Measurements from ENCODE around the gene FGD2. TPM values are rescaled to one million over a fixed set of nuclear protein-coding genes. Genes with fewer than 3 reads are reported as not detected.
A peak's percentile ranks its signal among the peaks of the same experiment; 100 is the strongest.
"Not testable (repeated sequence)": the region's sequence is repeated elsewhere in the genome, so short reads cannot be mapped to it uniquely, and the experiment has no call there.

Gene FGD2
- total and polyA plus RNA-seq, 2 donors: 8.5 to 22.1 TPM

DNA sequence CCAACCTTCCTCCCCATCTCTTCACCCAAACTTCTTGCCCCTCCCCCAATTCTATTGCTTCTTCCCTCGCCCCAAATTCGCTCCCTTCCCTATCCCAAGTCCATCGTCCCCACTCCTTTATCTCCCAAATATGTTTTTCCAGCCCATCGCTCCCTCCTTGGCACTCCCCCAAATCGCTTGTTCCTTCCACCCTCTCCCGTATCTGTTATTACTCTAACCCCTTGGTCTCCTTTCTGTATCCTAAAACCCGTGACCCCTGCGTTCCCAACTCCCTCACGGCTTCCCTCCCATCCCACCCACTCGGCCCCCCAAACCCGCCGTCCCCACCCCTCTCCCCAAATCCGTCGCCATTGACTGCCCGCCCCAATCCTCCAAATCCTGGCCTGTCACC, 20.0 kb upstream of the FGD2 start:
- Histone ChIP-seq H3K9me3 (ENCODE audit: control insufficient read depth in 2 of 2, insufficient read depth in 1 of 2, low read length in 1 of 2) (no peaks in the 10 kb centered on the region), H3K4me3 (ENCODE audit: low read length in 2 of 2) (peak overlapping the region; percentile 95 to 99), H3K27me3 (ENCODE audit: control insufficient read depth in 2 of 2, insufficient read depth in 1 of 2, low read length in 1 of 2) (no peaks in the 10 kb centered on the region), H3K36me3 (ENCODE audit: control insufficient read depth in 2 of 2, insufficient read depth in 2 of 2, low read length in 1 of 2) (peaks cover 12 to 24% of the 10 kb centered on the region in 2 donors), H3K4me1 (ENCODE audit: control insufficient read depth in 2 of 2, insufficient read depth in 2 of 2, low read length in 2 of 2) (peaks cover 13 to 41% of the 10 kb centered on the region in 2 donors), H3K27ac (ENCODE audit: low read depth in 1 of 2, low read length in 1 of 2) (peak overlapping the region; percentile 75 to 78)
- no peak for DNase-seq (ENCODE audit: low read depth in 6 of 9, low spot score in 9 of 9)
- WGBS: under 1% methylated on average over 15 of the region's 15 CpGs

- DNase-seq (ENCODE audit: low read depth in 6 of 9, low spot score in 9 of 9): peak; percentile 53 to 95 (median 86)
- Histone ChIP-seq H3K27ac (ENCODE audit: low read depth in 1 of 2, low read length in 1 of 2) (peak within 1 kb of the TSS; percentile 75 to 79), H3K36me3 (ENCODE audit: control insufficient read depth in 2 of 2, insufficient read depth in 2 of 2, low read length in 1 of 2) (peaks cover 8 to 18% of the 10 kb centered on the region in 2 donors), H3K27me3 (ENCODE audit: control insufficient read depth in 2 of 2, insufficient read depth in 1 of 2, low read length in 1 of 2) (no peaks in the 10 kb centered on the region), H3K4me3 (ENCODE audit: low read length in 2 of 2) (peak within 1 kb of the TSS; percentile 95 to 99), H3K4me1 (ENCODE audit: control insufficient read depth in 2 of 2, insufficient read depth in 2 of 2, low read length in 2 of 2) (peaks cover 13 to 34% of the 10 kb centered on the region in 2 donors), H3K9me3 (ENCODE audit: control insufficient read depth in 2 of 2, insufficient read depth in 1 of 2, low read length in 1 of 2) (no peaks in the 10 kb centered on the region)
- under 1% methylated on average over 101 of the region's 101 CpGs for WGBS
These were observed 19.4 kb upstream of the FGD2 start, which contains the start of gene MTCH1 for GRCh38 chr6:36985808-36986703. Gene MTCH1, minus strand, starts transcription at chr6:36986196. Its CDS starts 23 bp downstream, at chr6:36986173.

- peaks cover 13 to 28% of the 10 kb centered on the region in 2 donors for H3K4me1 ChIP-seq (ENCODE audit: control insufficient read depth in 2 of 2, insufficient read depth in 2 of 2, low read length in 2 of 2)
- peak overlapping the region; percentile 75 to 79 for H3K27ac ChIP-seq (ENCODE audit: low read depth in 1 of 2, low read length in 1 of 2)
- no peaks in the 10 kb centered on the region for H3K9me3 ChIP-seq (ENCODE audit: control insufficient read depth in 2 of 2, insufficient read depth in 1 of 2, low read length in 1 of 2)
- 10% methylated on average over 8 of the region's 8 CpGs for WGBS
- DNase-seq (ENCODE audit: low read depth in 6 of 9, low spot score in 9 of 9): peak in 2 of 9 donors; percentile 37 to 61
- H3K4me3 ChIP-seq (ENCODE audit: low read length in 2 of 2): peak overlapping the region; percentile 90 to 99
- no peaks in the 10 kb centered on the region for H3K27me3 ChIP-seq (ENCODE audit: control insufficient read depth in 2 of 2, insufficient read depth in 1 of 2, low read length in 1 of 2)
- peaks cover 4 to 13% of the 10 kb centered on the region in 2 donors for H3K36me3 ChIP-seq (ENCODE audit: control insufficient read depth in 2 of 2, insufficient read depth in 2 of 2, low read length in 1 of 2)
These were observed 18.8 kb upstream of the FGD2 start for GRCh38 chr6:36986704-36987047.

GRCh38 chr6:36989264-36989663, 16.2 kb upstream of the FGD2 start:
- Histone ChIP-seq H3K36me3 (ENCODE audit: control insufficient read depth in 2 of 2, insufficient read depth in 2 of 2, low read length in 1 of 2) (peaks cover 0 to under 1% of the 10 kb centered on the region in 2 donors), H3K27ac (ENCODE audit: low read depth in 1 of 2, low read length in 1 of 2) (no peak overlapping the region), H3K4me1 (ENCODE audit: control insufficient read depth in 2 of 2, insufficient read depth in 2 of 2, low read length in 2 of 2) (peaks cover 5 to 18% of the 10 kb centered on the region in 2 donors), H3K4me3 (ENCODE audit: low read length in 2 of 2) (no peak overlapping the region), H3K9me3 (ENCODE audit: control insufficient read depth in 2 of 2, insufficient read depth in 1 of 2, low read length in 1 of 2) (no peaks in the 10 kb centered on the region), H3K27me3 (ENCODE audit: control insufficient read depth in 2 of 2, insufficient read depth in 1 of 2, low read length in 1 of 2) (no peaks in the 10 kb centered on the region)
- no peak for DNase-seq (ENCODE audit: low read depth in 6 of 9, low spot score in 9 of 9)
- 97% methylated on average over 6 of the region's 6 CpGs for whole genome bisulfite sequencing

GRCh38 chr6:36990401-36990800, 15.1 kb upstream of the FGD2 start:
- DNase-seq (ENCODE audit: low read depth in 6 of 9, low spot score in 9 of 9); H3K4me3 ChIP-seq (ENCODE audit: low read length in 2 of 2); H3K36me3 ChIP-seq (ENCODE audit: control insufficient read depth in 2 of 2, insufficient read depth in 2 of 2, low read length in 1 of 2); H3K4me1 ChIP-seq (ENCODE audit: control insufficient read depth in 2 of 2, insufficient read depth in 2 of 2, low read length in 2 of 2); H3K27ac ChIP-seq (ENCODE audit: low read depth in 1 of 2, low read length in 1 of 2); H3K9me3 ChIP-seq (ENCODE audit: control insufficient read depth in 2 of 2, insufficient read depth in 1 of 2, low read length in 1 of 2); H3K27me3 ChIP-seq (ENCODE audit: control insufficient read depth in 2 of 2, insufficient read depth in 1 of 2, low read length in 1 of 2): not testable (repeated sequence)
- 97% methylated on average over 2 of the region's 2 CpGs for WGBS

DNA sequence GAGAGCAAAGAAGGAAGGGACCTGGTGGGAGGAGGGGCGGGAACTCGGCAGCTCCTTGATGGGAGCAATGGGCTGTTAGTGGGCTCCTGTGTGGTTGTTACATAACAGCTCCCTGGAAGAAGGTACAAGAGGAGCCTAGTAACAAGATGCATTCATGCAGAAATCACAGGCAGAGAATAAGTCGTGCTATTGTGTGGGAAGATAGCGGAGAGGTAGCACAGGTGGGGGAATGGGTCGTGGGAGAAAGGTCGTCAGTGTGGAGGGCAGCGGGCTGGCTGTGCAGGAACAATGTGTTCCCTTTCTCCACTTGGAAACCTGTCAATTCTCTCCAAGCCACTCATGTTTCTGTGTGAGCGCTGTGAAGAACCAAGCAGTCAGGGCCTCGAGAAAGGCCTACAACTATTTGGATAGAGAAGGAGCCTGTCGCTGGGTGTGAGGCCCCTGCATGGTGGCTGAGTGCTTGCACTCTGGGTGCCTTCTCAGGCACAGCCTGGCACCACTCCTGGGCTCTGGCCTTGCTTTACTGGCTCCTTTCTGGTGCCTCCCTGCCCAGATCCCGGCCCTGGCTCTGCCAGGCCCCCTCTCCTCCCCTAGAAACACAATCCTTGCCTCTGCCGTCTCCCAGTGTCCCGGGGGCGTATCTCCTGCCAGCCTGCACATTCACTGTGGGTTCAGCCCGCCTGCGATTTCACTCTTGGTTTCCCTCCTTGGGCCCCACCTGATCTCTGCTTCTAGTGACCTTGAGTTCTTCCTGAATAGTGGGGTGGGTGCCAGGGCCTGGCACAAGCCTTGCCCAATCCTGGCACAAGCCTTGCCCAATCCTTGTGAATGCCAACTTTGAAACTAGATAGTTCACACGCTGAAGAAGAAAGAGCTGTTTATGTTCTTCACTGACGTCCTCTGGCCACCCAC, 7.4 kb upstream of the FGD2 start:
- 90% methylated on average over 18 of the region's 18 CpGs for WGBS
- no peak overlapping the region for H3K4me3 ChIP-seq (ENCODE audit: low read length in 2 of 2)
- no peaks in the 10 kb centered on the region for H3K36me3 ChIP-seq (ENCODE audit: control insufficient read depth in 2 of 2, insufficient read depth in 2 of 2, low read length in 1 of 2)
- no peaks in the 10 kb centered on the region for H3K27me3 ChIP-seq (ENCODE audit: control insufficient read depth in 2 of 2, insufficient read depth in 1 of 2, low read length in 1 of 2)
- no peaks in the 10 kb centered on the region for H3K9me3 ChIP-seq (ENCODE audit: control insufficient read depth in 2 of 2, insufficient read depth in 1 of 2, low read length in 1 of 2)
- no peak overlapping the region for H3K27ac ChIP-seq (ENCODE audit: low read depth in 1 of 2, low read length in 1 of 2)
- DNase-seq (ENCODE audit: low read depth in 6 of 9, low spot score in 9 of 9): no peak
- no peaks in the 10 kb centered on the region for H3K4me1 ChIP-seq (ENCODE audit: control insufficient read depth in 2 of 2, insufficient read depth in 2 of 2, low read length in 2 of 2)

DNA sequence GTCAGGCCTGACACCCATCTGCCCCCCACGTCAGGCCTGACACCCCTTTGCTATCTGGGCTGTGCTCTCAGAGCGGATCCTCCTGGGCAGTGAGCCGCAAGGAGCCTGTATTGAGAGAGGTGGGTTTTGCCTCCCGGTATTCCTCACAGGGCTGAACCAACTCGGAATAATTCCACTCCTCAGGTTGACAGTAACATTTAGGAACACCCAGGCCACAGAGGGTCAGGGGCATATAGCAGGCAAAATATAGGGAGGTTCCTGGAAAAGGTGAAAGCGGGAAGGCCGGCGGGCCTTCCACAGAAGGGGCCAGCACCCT, 6.8 kb upstream of the FGD2 start:
- H3K27ac ChIP-seq (ENCODE audit: low read depth in 1 of 2, low read length in 1 of 2): no peak overlapping the region
- no peaks in the 10 kb centered on the region for H3K27me3 ChIP-seq (ENCODE audit: control insufficient read depth in 2 of 2, insufficient read depth in 1 of 2, low read length in 1 of 2)
- no peaks in the 10 kb centered on the region for H3K36me3 ChIP-seq (ENCODE audit: control insufficient read depth in 2 of 2, insufficient read depth in 2 of 2, low read length in 1 of 2)
- H3K4me3 ChIP-seq (ENCODE audit: low read length in 2 of 2): no peak overlapping the region
- no peaks in the 10 kb centered on the region for H3K4me1 ChIP-seq (ENCODE audit: control insufficient read depth in 2 of 2, insufficient read depth in 2 of 2, low read length in 2 of 2)
- 92% methylated on average over 8 of the region's 8 CpGs for WGBS
- H3K9me3 ChIP-seq (ENCODE audit: control insufficient read depth in 2 of 2, insufficient read depth in 1 of 2, low read length in 1 of 2): no peaks in the 10 kb centered on the region
- DNase-seq (ENCODE audit: low read depth in 6 of 9, low spot score in 9 of 9): no peak

GRCh38 chr6:36999061-36999750, 6.2 kb upstream of the FGD2 start:
- H3K4me3 ChIP-seq (ENCODE audit: low read length in 2 of 2): no peak overlapping the region
- no peaks in the 10 kb centered on the region for H3K27me3 ChIP-seq (ENCODE audit: control insufficient read depth in 2 of 2, insufficient read depth in 1 of 2, low read length in 1 of 2)
- 95% methylated on average over 15 of the region's 15 CpGs for WGBS
- no peaks in the 10 kb centered on the region for H3K36me3 ChIP-seq (ENCODE audit: control insufficient read depth in 2 of 2, insufficient read depth in 2 of 2, low read length in 1 of 2)
- no peaks in the 10 kb centered on the region for H3K9me3 ChIP-seq (ENCODE audit: control insufficient read depth in 2 of 2, insufficient read depth in 1 of 2, low read length in 1 of 2)
- H3K27ac ChIP-seq (ENCODE audit: low read depth in 1 of 2, low read length in 1 of 2): no peak overlapping the region
- no peak for DNase-seq (ENCODE audit: low read depth in 6 of 9, low spot score in 9 of 9)
- no peaks in the 10 kb centered on the region for H3K4me1 ChIP-seq (ENCODE audit: control insufficient read depth in 2 of 2, insufficient read depth in 2 of 2, low read length in 2 of 2)

Measured in thymus (tissue), 11 donors.